Smooth muscle cell of the brain vasculature (primary cell): Measurements from ENCODE around the gene ZNF473.
"Not testable (repeated sequence)": the region's sequence is repeated elsewhere in the genome, so short reads cannot be mapped to it uniquely, and the experiment has no call there.

Experiments
- DNase-seq: peaks from one replicate; pipeline ENCODE4 v3.0.0-alpha.2; 2012; ENCODE audit warnings: low read depth, low spot score

Gene ZNF473

DNA sequence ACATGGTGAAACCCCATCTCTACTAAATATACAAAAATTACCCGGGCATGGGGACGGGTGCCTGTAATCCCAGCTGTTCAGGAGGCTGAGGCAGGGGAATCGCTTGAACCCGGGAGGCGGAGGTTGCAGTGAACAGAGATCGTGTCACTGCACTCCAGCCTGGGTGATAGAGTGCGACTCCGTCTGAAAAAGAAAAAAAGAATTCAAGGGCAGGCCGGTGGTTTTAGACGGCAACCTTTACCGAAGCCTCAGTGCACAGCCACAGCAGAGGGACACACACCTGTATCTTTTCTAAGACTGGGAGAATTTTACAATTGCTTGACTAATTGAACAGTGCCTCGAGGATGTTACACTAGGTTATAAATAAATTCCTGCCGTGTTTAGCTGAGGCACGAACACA is 73.9 kb downstream of the ZNF473 start:
- DNase-seq = not testable (repeated sequence)

- DNase-seq = not testable (repeated sequence)
Observed at GRCh38 chr19:50100946-50101345, 75.1 kb downstream of the ZNF473 start.
